Anterior cingulate cortex (tissue), 58 donors: Measurements from ENCODE around the gene HELZ.
A peak's percentile ranks its signal among the peaks of the same experiment; 100 is the strongest.
"Not testable (repeated sequence)": the region's sequence is repeated elsewhere in the genome, so short reads cannot be mapped to it uniquely, and the experiment has no call there.

Experiments used
- DNase-seq, 58 donors: peaks; one replicate each; lab custom pipeline; 2025; lab: John Stamatoyannopoulos, UW

The HELZ gene

DNA sequence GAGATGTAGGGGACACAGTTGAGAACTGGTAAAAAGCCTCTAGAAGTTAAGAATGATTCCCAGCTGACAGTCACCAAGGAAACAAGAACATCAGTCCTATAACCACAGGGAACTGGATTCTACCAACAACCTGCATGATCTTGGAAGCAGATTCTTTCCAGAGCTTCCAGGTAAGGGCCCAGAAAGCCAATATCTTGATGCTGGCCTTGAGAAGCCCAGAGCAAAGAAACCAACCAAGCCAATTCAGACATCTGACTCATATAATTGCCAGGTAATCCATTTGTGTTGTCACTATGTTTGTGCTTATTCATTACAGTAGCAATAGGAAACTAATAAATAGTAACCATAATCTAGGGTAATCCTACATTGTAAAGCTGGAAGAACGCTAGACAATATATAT, 119.1 kb downstream of the HELZ start:
- DNase-seq: no peak

DNA sequence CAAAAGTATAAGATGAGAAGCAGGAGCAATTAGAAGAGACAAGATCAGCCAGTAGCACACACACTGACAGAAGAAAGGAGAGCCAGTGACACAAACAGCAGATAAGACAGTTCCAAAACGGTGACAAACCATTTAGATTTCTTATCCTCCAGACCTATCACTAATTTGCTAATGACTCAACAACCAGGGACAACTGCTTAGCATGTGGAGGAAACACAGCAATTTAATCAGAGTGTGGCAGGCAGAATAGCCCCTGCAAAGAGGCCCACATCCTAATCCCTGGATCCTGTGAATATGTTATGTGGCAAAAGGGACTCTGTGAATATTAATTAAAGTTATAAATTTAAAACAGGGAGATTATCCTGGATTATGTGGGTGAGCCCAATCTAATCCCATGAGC, 119.6 kb downstream of the HELZ start:
- DNase-seq: no peak

DNA sequence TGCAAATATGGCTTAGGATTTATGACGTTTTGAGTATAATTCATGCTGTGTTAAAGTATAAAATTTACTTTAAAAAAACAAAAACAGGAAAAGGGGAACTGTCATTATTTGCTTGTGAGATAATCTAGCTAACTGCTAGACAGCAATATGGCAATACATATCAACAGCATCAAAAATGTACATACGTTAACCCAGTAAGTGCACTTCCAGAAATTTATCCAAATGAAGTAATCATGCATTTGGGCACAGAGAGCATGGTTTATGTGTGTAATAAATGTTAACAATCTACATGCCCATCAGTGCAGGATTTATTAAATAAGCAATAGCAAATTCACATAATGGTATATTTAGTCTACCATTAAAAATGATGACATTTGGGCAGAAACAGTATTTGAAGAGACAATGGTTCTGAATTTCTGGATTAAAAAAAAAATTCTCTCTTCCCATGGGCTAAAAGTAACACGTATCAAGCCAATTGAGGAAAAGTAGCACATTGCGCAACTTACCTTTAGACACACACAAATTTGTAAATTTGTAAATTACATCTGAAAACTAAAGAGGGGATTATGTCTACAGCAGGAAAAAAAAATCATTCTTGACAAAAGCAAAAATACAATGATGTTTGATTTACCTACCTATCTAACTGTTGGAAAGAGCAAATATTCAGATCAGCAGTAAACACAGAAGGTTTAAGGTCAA, 120.4 kb downstream of the HELZ start:
- no peak for DNase-seq

DNA sequence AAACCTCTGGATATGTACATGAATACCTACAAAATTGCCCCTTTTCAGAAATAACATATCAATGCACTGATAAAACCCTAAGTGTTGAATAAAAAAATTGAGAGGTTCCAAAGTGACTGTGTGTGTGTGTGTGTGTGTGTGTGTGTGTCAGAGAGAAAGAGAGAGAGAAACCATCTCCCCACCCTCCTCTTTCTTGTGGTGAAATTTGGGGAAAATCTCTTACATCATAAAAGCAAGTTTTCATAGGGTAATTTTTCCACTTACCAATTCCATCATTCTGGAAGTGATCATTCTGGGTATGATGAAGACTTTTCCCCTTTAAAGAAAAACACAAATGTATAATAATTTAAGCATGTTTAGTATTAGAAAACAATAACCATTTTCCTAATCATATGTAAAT, 121.3 kb downstream of the HELZ start:
- DNase-seq: no peak

DNA sequence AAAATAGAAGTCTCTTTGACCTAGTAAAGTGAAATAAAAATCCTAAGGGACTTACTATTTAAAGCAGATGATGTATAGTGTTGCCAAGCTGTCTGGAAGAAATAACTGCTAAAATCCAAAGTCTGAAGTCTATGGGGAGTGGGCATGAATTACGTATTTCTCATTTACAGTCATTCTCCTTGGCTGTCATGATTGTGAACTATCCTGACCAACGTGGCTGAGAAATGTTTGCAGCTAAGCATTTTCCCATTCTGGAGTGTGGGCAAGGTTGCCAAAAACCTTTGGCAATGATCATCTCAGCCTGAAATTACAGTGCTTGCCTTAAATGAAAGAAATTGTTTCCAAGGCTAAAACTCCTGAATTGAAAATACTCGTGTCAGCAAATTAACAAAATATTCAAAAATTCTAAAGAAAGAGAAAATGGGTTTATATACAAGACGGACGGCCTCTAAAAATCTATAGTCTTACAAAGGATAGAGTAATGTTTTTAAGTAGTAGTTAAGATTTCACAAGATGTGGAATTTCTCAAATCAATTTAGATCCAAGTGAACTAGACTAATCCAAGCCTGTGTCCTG, 123.6 kb downstream of the HELZ start:
- peak in 6 of 58 donors; percentile 3 to 23 (median 15) for DNase-seq

DNA sequence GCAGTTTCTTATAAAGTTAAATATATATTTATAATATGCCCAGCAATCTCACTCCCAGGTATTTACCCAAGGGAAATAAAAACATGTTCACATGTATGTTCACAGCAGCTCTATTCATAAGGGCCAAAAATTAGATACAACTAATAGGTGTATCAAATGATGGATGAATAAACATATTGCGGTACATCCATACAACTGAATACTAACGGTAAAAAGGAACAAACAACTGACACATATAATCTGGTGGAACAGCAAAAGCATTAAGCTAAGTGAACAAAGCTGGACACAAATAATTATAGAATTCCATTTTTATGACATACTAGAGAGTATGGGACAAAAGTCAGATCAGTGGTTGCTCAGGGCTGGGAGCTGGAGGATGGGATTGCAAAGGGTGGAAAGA, 125.9 kb downstream of the HELZ start:
- DNase-seq: no peak

DNA sequence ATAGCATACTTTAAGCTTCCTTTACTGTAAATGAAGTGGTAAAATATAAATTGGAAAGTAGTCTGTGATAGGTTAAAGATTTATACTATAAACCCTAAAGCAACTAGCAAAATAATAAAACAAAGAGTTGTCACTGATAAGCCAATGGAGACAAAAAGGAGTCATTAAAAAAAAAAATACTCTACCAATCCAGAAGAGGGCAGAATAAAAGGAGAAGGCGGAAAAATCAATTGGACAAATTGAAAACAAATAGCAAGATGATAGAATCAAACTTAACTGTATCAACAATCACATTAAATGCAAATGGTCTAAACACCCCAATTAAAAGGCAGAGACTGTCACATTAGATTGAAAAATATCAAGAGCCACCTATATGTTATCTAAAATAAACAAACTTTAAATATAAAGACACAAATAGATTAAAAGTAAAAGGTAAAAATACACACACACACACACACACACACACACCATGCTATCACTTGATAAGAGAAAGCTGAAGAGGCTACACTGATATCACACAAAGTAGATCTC, 128.9 kb downstream of the HELZ start:
- no peak for DNase-seq

DNA sequence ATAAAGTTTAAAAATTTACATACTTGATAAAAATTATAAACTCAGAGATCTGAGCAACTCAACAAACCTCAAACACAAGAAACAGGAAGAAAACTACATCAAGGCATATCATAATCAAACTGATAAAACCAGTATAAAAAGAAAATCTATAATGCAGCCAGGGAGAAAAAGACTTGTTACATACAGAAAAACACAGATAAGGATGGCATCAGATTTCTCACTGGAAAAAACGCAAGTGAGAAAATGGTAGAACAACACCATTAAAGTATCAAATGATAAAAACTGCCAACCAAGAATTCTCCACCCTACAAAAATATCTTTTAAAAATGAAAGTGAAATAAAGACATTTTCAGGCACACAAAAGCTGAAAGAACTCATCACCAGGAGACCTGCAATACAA, 129.6 kb downstream of the HELZ start:
- no peak for DNase-seq

DNA sequence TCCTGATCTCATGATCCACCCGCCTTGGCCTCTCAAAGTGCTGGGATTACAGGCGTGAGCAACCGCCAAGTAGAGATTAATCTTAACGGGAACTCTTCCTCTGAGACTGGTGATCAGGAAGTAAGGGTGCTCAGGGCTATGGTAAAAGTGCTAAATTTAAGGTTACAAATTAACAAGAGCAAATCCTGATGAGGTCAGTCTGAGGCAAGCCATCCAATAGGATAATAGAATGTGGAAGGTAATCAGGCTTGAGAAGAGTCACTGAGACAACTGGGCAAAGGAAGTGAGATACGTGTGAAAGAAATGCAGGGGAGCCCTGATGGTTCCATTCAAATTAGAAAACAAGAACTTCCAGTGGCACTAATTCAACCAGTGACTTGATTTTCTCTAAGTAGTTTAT, 131.5 kb downstream of the HELZ start:
- no peak for DNase-seq

DNA sequence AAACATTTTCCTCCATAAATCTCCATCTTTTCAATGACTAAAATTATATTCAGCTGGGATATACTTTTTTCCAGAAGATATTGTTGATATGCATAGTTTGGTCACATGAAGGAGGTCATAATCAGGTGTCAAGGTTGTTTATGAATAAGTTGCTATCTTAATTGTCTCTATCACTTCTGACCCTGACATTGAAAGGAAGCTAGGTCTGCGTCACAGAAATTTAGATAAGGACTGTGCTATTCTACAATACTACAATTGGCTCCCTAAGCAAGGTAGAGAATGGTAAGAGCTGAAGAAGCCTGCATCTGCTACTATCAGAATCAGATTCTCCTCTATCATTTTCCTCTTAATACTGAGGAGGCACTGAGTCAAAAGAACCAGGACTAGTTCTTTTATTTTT, 133.2 kb downstream of the HELZ start:
- DNase-seq: no peak

DNA sequence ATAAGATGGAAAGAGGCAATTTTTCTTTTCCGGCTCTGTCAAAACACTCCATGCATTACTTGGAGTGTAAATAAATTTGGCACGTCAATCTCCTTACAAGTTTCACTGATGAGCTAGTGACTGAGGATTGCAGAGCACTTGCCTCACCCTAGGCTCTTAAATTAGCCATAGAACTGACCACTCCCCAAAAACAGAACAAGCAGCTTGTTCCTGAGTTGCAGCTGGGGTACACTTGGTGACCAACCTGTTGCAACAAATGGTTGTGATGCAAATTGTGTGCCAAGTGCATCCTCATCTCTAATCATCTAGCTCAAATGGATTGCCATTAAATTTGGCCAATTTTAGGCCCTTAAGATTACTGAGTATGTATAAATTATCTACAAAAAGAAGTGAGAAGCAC, 133.7 kb downstream of the HELZ start:
- no peak for DNase-seq

DNA sequence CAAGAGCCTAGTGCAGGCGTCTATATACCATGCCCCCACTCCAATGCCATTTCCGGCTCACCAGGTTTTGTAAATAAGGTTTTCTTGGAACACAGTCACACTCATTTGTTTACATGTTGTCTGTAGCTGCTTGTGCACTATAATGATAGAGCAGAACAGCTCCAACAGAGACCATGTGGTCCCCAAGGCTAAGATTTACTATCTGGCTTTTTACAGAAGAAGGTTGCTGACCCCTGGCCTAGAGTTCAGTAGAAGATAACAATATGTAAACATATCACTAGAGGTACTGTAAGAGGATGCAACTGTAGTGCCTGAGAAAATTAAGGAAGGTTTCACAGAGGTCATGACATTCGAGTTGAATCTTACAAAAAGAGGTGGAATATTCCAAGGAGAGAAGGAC, 134.4 kb downstream of the HELZ start:
- DNase-seq: no peak

DNA sequence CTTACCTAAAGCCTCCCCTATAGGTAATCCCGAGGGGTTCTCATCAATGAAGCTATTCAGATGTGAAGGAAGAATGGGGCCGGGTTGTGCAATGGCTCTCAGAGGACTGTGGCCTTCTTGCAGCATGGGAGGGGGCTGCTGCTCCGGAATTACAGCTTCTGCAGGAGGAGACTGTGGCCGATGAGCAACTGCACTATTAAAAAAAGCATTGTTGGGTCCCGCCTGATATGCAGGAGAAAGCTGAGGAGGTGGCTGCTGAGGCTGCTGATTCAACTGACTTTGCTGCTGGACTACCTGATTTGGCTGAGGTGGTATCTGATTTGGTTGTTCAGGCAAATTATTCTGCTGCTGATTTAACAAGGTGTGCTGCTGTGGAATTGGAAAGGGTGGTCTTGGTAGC, 135.9 kb downstream of the HELZ start:
- DNase-seq: peak in 5 of 58 donors; percentile 1 to 14 (median 6)

DNA sequence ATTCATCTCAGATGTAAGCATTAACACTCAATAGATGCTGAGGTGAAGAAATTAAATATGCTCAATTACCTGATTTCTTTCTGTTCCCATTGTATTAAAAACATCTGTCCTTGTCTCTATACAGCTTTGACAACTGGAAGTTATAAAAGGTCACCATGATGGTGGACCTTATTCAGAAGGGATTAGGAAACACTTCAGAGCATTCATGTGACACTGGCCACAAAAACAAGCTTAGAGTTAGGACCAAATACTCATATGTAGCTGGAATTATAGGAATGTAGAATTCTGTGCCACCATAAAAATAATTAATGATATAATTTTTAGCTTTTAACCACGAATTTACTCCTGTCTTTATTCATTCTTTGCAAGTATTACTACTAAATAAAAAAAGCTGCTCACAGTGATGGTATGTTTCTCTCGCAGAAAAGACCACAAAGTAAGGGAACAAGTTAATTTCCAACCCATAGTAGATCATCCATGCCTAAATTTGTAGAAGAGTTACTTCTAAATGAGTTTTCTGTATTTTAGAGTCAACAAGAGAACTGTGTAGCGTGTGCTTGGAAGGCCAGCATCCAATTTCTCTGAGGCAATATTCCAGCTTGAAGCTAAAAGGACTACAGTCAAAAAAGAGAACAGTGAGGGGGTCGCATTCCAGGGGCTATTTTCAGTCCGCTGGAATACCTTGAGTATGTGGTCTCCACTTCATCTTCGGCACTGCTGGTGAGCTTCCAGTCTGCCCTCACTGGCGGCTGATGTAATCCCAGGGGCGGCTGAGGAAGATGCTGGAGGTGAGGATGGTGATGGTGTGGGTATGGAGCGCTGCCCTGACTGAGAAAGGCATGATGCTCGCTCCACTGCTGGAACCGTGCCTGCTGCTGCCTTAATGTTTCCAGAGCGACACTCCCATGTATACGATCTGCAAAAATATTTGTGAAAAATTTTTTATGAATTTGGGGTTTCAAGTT, 136.9 kb downstream of the HELZ start:
- peak in 9 of 58 donors; percentile 1 to 19 (median 9) for DNase-seq

DNA sequence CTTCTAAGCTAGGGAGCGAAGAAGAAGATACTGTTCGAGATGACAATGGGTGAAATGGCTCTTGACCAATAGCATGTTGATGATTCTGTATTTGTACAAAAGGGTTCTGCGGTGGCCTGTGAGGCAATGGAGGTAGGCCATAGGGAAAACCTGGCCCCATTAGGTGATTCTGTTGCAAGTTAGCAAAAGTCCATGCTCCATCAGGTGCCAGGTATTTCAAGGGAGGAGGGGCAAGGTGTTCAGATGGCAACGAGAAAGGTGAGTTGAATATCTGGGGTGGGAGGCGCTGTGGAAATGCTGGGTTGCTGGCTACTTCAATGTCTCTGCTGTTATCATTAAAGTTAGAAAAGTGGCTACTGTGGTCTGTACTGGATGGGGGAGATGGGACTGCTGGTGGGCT, 137.8 kb downstream of the HELZ start:
- no peak for DNase-seq

DNA sequence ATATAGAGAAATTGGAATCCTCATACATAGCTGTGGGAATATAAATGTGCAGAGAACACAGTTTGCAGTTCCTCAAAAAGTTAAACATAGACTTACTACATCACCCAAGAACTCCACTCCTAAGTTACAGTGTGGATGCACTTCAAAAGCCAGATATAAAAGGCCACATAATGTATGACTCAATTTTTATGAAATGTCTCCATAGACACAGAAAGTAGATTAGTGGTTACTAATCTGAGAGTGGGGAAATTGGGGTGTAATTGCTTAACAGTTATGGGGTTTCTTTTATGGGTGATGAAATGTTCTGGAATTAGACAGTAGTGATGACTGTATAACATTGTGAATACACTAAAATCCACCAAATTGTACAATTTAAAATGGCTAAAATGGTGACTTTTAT, 139.8 kb downstream of the HELZ start:
- DNase-seq: no peak

DNA sequence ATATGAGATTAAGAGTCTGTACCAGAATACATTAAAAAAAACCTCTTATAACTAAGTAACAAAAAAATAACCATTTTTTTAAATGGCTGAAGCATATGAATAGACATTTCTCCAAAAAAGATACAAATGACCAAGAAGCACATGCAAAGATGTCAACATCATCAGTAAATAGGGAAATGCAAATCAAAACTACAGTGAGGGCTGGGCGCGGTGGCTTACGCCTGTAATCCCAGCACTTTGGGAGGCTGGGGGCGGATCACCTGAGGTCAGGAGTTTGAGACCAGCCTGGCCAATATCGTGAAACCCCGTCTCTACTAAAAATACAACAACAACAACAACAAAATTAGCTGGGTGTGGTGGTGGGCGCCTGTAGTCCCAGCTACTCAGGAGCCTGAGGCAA, 140.4 kb downstream of the HELZ start:
- DNase-seq: not testable (repeated sequence)

DNA sequence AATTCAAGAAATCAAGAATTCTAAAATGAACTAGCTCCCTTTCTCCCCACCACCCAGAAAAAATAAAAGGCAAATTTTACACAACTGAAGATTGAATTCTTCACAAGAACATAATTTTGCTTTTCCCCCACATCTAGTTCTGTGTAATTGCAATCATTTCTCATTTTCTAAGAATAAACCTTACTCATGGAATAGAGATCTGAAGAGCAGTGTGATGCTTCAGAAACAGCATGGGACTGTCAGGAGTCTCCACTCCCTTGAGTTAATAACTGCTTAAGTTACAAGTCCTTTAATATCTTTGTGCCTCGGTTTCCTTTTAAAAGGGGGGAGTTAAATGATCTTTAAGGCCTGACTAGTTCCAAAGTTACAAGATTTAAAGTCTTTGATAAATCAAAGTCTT, 147.0 kb downstream of the HELZ start:
- DNase-seq: no peak

DNA sequence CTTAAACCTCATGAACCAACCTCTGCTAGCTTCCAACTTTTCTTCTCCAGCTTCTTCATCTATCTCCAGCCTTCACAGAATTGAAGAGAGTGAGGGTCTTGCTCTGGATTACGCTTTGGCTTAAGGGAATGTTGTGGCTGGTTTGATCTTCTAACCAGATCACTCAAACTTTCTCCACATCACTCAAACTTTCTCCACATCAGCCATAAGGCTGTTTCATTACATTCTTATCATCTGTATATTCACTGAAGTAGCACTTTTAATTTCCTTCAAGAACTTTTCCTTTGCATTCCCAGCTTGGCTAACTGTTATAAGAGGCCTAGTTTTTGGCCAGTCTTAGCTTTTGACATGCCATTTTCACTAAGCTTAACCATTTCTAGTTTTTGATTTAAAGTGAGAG, 148.4 kb downstream of the HELZ start:
- DNase-seq: no peak

DNA sequence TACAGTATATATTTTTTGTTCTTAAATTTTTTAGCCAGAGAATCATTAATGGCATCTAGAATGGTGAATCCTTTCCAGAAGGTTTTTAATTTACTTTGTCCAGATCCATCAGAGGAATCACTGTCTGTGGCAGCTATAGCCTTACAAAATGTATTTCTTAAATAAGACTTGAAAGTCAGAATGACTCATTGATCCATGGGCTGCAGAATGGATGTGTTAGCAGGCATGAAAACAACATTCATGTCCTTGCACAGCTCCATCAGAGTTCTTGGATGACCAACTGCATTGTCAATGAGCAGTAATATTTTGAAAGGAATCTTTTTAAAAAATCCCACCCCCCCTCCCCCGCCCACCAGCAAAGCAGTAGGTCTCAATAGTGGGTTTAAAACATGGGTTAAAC, 149.2 kb downstream of the HELZ start:
- DNase-seq: no peak

DNA sequence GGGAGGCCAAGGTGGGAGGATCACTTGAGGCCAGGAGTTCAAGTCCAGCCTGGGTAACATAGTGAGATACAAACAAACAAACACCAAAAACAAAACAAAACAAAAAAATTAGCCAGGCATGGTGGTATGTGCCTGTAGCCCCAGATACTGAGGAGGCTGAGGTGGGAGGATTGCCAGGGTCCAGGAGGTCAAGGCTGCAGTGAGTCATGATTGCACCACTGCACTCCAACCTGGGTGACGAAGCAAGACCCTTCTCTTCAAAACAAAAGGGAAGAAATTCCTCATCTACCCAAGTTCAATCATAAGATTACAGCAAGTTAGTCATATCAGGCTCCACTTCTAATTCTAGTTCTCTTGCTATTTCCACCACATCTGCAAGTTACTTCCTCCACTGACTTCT, 149.7 kb downstream of the HELZ start:
- not testable (repeated sequence) for DNase-seq
